MV-4-11 (cell line): ENCODE measurements around the gene MPIG6B.

Experiments
- DNase-seq: peaks from one replicate; lab custom pipeline; 2025; lab: John Stamatoyannopoulos, UW

The MPIG6B gene

GRCh38 chr6:31721351-31722020, 1.7 kb upstream of the MPIG6B start, which contains the start of gene LY6G6C:
TSS of gene LY6G6C (minus strand) at chr6:31721746. CDS start at chr6:31721679, 67 bp downstream.
- no peak for DNase-seq

- DNase-seq = no peak
Measured at GRCh38 chr6:31722173-31722572, 1.0 kb upstream of the MPIG6B start.

DNA sequence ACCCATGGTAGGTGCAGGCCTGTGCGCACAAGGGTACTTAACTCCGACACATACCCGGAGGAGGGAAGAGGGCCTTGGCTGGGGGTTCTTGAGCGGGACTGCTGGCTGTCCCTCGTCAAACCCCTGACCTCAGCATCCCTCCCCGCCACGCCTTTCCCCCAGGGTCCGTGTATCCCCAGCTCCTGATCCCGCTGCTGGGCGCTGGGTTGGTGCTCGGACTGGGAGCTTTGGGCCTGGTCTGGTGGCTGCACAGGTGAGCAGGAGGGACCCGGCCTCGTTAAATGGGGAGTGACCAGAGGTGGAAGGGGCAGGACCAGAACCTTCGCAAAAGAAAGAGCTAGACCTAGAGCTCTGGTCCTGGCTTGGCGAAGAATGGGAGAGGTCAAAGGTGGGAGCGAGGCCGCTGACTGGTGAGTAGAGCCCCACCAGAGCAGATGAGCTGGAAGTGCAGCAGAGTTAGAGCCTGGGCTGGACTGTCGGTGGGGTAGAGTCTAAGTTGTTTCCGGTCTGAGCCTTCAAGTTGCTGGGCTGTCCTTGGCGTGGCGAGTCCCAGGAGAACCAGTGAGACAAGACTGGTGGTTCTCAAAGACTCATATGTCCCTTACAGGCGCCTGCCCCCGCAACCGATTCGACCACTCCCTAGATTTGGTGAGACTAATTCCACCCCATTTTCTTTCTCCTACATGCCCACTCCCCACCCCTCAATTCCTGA, 963 bp downstream of the MPIG6B start:
- no peak for DNase-seq

- DNase-seq = peak; percentile 36
Measured at GRCh38 chr6:31725502-31726350, 2.6 kb downstream of the MPIG6B start.

- no peak for DNase-seq
Measured at GRCh38 chr6:31727034-31727716, 4.0 kb downstream of the MPIG6B start.

DNA sequence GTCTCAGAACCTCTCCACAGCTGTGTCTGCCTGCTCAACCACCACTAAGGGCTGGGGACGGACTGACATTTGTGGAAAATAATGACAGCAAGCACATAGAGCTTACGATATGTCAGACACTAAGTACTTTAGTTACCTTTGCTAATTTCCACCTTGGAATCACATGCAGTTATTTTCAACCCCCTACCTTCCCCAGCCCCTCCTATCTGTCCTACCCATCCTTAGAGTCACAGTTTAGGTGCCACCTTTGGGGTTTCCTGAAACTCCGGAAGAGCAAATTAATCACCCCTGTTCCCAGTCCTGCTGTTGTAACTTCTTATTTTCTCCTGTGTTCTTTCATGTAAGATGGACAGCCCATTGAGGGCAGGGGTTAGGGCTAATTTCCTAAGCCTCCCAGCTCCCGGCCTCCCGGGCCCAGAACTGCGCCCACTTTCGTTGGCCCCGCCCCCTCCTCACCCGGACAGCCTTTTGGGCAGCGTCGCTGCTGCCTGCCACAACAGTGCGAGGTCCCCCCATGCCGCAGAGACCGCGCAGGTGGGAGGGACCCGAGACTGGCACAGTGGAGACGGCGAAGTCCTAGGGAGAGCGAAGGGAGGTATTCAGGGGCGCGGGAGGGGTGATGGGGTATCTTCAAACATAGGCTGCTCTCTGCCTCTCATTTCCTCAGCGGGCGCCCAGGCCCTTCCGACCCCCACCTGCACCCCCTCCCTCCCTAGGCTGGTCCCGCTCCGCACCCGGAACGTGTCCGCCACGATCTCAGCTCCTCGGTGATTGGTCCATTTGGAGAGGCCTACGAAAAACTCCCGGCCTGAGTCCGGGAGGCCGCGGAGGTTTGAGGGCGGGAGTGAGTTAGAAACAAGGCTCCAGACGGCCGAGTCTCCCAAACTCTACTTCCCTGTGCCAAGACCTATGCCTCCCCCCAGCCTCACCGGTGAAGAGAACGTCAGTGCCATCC, 4.8 kb downstream of the MPIG6B start:
- DNase-seq = peak; percentile 96

GRCh38 chr6:31728767-31729514, 5.8 kb downstream of the MPIG6B start, which contains the start of gene DDAH2:
TSS of gene DDAH2 (minus strand) at chr6:31729299. CDS start at chr6:31729161, 138 bp downstream.
- no peak for DNase-seq

- peak; percentile 84 for DNase-seq
Measured at GRCh38 chr6:31729515-31729978, 6.4 kb downstream of the MPIG6B start.

DNA sequence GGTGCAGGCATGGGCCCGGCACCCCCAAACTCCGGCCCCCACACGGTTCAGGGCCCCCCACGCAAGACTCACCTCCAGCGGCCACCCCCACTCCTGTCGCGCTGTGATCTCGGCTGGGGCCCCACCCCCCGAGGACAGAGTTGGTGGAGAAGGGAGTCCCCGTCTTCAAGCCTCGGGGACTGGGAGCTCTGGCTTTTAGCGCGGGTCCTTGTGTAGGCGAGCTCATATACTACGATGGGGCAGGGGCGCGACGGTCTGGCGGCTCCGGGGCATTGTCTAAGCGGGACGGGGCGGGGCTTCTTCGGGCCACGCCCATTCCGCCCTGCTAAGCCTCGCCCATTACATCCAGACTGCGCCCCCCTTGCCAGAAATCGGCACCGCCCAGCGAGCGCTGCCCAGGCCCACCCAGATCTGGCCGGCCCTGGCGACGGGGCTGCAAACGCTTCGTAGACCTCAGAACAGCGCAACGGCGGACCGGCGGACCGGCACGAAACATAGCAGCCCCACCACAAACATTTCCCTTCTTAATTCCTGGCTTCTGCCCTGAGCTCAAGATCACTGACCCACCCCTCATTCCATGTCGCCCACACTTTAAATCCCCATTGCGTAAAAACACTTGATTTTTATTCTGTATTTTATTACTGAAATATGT, 6.9 kb downstream of the MPIG6B start:
- DNase-seq = peak; percentile 67

DNA sequence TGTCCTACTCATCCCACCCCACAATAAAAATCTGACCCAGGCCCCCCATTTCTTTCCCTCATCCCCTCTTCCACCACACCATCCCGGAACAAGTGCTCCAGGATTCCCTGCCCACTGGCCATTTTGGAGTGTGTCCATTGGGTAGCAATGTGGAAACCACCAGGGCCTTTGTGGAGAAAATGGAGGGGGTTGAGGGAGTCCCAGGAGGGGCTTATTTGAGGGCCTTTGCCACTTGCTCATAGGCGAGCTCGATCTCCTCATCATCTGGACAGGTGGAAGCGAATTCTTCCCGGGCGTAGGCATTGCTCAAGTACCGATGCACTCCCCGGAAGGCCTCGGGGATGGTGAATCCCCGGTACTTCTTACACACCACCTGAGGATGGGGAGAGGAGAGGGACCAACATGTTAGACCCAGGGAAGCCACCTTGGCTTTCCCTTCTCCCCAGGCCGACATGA, 7.5 kb downstream of the MPIG6B start:
- no peak for DNase-seq

- DNase-seq = no peak
Measured at GRCh38 chr6:31732029-31732428, 8.9 kb downstream of the MPIG6B start.

- no peak for DNase-seq
Measured at GRCh38 chr6:31733734-31734133, 10.6 kb downstream of the MPIG6B start.

DNA sequence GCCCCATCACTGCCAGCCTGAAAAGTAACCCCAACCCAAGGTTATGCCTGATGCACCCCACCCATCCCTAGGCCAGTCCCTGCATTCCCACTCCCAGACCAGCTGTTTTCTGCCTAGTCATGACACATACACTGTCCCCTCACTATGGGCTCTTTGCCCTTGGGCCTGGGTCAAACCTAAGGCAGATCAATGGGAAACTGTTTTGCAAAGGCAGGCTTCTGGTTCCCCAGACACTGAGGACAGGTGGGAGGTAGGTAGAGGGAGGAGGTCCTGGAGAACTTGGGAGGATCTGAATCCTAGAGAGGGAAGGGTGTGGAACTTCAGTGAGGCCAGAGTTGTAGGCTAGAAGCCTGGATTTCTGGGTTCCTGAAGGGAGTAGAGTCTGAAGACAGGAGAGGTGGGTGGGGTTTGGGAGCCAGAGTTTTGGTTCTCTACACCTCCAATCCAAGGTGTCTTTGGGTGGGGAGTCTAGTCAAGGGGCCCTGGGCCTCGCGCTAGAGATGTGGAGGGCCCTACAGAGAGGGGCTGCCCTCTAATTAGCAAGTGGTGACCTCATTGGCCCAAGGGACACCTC, 11.2 kb downstream of the MPIG6B start:
- DNase-seq = no peak

DNA sequence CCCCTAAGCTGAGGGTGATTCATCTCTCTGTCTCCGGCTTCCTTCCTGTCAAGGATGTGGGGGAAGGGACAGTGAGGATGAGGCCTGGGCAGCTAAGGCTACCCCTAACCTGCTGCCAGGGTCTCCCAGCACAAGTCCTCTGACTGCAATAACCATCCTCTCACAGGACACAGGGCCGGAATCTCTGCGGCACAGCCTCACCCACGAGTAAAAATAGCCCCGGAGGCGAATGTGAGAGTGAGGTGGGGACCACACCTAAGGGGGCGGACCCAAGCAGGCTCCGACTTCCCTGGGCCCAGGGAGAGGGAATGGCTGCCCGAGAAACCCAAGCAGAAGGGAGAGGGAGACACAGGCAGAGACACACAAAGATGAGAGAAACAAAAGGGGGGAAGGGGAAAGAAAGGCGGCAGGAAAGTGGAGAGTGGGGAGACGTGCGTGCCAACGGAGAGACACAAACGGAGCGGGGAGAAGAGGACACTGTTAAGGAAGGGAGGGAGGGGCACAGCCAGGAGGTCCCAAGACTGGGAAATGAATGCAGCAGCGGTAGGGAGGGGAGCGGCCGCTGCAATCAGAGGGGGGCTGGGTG, 11.7 kb downstream of the MPIG6B start:
- peak; percentile 77 for DNase-seq

GRCh38 chr6:31736021-31736767, 13.0 kb downstream of the MPIG6B start, which contains the start of gene CLIC1:
TSS of gene CLIC1 (minus strand) at chr6:31736530. CDS start at chr6:31736300, 230 bp downstream.
- peak; percentile 89 for DNase-seq

- DNase-seq = peak; percentile 35
Measured at GRCh38 chr6:31736768-31737314, 13.7 kb downstream of the MPIG6B start.

DNA sequence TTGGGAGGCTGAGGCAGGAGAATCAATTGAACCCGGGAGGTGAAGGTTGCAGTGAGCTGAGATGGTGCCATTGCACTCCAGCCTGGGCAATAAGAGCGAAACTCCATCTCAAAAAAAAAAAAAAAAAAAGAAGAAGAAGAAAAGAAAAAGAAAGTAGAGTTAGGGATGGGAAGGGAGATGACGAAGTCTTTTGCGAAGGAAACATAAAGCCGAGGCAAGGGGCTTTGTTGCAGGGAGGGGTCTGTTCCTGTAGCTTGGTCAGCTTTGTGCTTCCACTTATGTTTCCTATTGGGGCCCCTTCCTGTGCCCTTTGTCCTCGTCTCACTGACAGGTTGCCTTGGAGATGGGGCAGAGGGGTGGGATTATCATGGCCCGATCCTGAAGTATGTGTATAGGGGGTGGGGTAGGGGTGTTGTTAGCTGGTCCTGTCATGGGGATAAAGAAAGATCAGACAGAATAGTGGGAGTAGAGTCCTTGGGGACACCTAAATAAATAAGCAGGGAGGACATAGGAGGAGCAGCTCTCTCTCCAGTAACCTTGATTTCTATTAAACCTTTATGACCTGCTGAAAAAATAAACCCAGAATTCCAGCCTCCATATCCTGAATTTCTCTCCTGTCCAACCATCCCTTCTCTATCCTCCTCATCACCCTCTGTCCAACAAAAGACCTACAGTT, 14.3 kb downstream of the MPIG6B start:
- peak; percentile 81 for DNase-seq
